Dermis microvascular lymphatic vessel endothelial cell (primary cell): ENCODE results near the gene CTDSPL2. TPM values are rescaled to one million over a fixed set of nuclear protein-coding genes. Genes with fewer than 3 reads are reported as not detected.
"Not testable (repeated sequence)": the region's sequence is repeated elsewhere in the genome, so short reads cannot be mapped to it uniquely, and the experiment has no call there.

Source experiments
- DNase-seq, 2 donors: peaks; one replicate each; pipeline versions ENCODE4 v3.0.0 to v3.0.0-alpha.2; 2010; ENCODE audit warnings: low read depth in 2 of 2
- total RNA-seq: library from RNA; depleted of rRNA; stranded (reverse); fragments of >200 nt; gene quantifications from 2 replicates; pipeline ENCODE4 v1.2.1, GENCODE V29; 2014

CTDSPL2 gene
- total RNA-seq, result 62.8 and 77.7 TPM in 2 replicates

GRCh38 chr15:44426975-44427755 lies at the start of gene CTDSPL2:
Gene CTDSPL2, plus strand, starts transcription at chr15:44427629. Its CDS starts 31,386 bp downstream, at chr15:44459015.
- DNase-seq, result peak; percentile 97 to 100

- no peak for DNase-seq
Observed at GRCh38 chr15:44381236-44381635, 46.2 kb upstream of the CTDSPL2 start.

- no peak for DNase-seq
Observed at GRCh38 chr15:44385344-44385942, 42.0 kb upstream of the CTDSPL2 start.

- no peak for DNase-seq
Observed at GRCh38 chr15:44394062-44394461, 33.4 kb upstream of the CTDSPL2 start.

- no peak for DNase-seq
Observed at GRCh38 chr15:44394562-44394961, 32.9 kb upstream of the CTDSPL2 start.

- DNase-seq, result no peak
Observed at GRCh38 chr15:44397869-44398268, 29.6 kb upstream of the CTDSPL2 start.

GRCh38 chr15:44414001-44414400 lies 13.4 kb upstream of the CTDSPL2 start:
- no peak for DNase-seq

- peak; percentile 24 to 80 for DNase-seq
Observed at GRCh38 chr15:44427756-44428724, 611 bp downstream of the CTDSPL2 start.

GRCh38 chr15:44435893-44436667 lies 8.7 kb downstream of the CTDSPL2 start:
- DNase-seq, result no peak

GRCh38 chr15:44438402-44438801 lies 11.0 kb downstream of the CTDSPL2 start:
- no peak for DNase-seq

- DNase-seq, result no peak
Observed at GRCh38 chr15:44441095-44441501, 13.7 kb downstream of the CTDSPL2 start.

- no peak for DNase-seq
Observed at GRCh38 chr15:44443515-44443914, 16.1 kb downstream of the CTDSPL2 start.

- no peak for DNase-seq
Observed at GRCh38 chr15:44447772-44448376, 20.4 kb downstream of the CTDSPL2 start.

- no peak for DNase-seq
Observed at GRCh38 chr15:44450172-44450571, 22.7 kb downstream of the CTDSPL2 start.

GRCh38 chr15:44453578-44454283 lies 26.3 kb downstream of the CTDSPL2 start:
- DNase-seq, result not testable (repeated sequence)

- DNase-seq, result no peak
Observed at GRCh38 chr15:44458429-44458828, 31.0 kb downstream of the CTDSPL2 start.

GRCh38 chr15:44468709-44469385 lies 41.4 kb downstream of the CTDSPL2 start:
- DNase-seq, result peak in 1 of 2 donors; percentile 41

- DNase-seq, result no peak
Observed at GRCh38 chr15:44471885-44472455, 44.5 kb downstream of the CTDSPL2 start.

GRCh38 chr15:44479343-44479742 lies 51.9 kb downstream of the CTDSPL2 start:
- no peak for DNase-seq
